Mucosa of rectum (tissue), 2 donors: Measurements from ENCODE around the gene SLC6A8.

Experiments used
- H3K27ac ChIP-seq, 2 donors: one replicate each; pipeline ENCODE4 v1.7.0; 2013; ENCODE audit warnings: inconsistent platforms in 2 of 2, low read depth in 2 of 2, low read length in 2 of 2
- H3K27me3 ChIP-seq, 2 donors: one replicate each; pipeline ENCODE4 v1.7.0; 2013; ENCODE audit warnings: low read length in 2 of 2; ENCODE audit not compliant: control insufficient read depth in 2 of 2, insufficient read depth in 2 of 2
- H3K36me3 ChIP-seq, 2 donors: one replicate each; pipeline ENCODE4 v1.7.0; 2013; ENCODE audit warnings: low read length in 2 of 2; ENCODE audit not compliant: control insufficient read depth in 2 of 2, insufficient read depth in 2 of 2
- H3K4me1 ChIP-seq, 2 donors: one replicate each; pipeline ENCODE4 v1.7.0; 2013; ENCODE audit warnings: low read length in 2 of 2, mild to moderate bottlenecking in 1 of 2; ENCODE audit not compliant: control insufficient read depth in 2 of 2, insufficient read depth in 2 of 2
- H3K4me3 ChIP-seq, 2 donors: one replicate each; pipeline ENCODE4 v1.7.0; 2013; ENCODE audit warnings: low read length in 2 of 2
- H3K9ac ChIP-seq, 2 donors: one replicate each; pipeline ENCODE4 v1.7.0; 2013; ENCODE audit warnings: low read length in 2 of 2, low read depth in 1 of 2, mild to moderate bottlenecking in 1 of 2
- H3K9me3 ChIP-seq, 2 donors: one replicate each; pipeline ENCODE4 v1.7.0; 2013; ENCODE audit warnings: low read length in 2 of 2; ENCODE audit not compliant: control insufficient read depth in 2 of 2
- donor health status: healthy.
- donor health status: Normal muscosa, but diverticular disease.

Gene SLC6A8

DNA sequence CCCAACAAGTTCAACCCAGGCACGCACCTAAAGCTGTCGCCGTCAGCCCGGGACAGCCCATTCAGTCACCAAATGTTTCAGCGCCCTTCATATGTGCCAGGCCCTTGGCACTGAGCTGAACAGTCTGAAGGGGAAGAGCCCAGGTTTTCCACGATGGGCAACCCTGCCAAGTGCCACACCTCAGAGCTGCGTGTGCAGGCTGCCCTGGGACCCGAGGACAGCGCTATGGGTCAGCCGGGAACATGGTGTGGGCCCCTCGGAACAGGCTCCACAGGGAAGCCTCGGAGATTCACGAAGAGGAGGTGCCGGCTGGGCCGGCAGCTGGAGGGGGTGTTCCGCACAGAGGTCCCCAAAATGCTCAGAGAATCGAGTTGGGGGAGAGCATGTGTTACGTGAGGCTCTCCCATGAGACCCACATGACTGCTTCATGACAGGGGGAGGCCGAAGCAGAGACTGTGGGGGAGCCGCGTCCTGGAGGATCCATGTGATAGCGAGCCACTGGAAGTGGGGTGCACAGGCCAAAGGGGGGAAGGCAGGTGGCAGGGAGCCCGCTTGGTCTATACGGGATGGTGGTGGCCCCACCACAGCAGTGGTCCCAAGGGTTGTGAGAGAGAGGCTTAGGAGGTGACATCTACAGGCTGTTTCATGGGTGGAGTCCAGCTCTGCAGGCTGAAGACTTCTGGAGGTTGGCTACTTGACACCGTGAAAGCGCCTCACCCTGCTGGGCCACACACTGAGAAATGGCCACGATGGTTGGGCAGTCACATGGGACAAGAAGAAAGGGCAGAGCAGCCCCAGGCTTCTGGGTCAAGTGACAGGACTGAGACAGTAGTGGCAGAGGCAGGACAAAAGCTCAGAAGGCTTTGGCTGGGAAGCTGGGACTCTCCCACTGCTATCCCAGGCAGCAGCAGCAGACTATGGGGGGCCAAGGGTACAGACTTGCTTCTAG, 22.3 kb downstream of the SLC6A8 start:
- H3K9ac ChIP-seq = no peak overlapping the region
- H3K36me3 ChIP-seq = peaks cover 5 to 27% of the 10 kb centered on the region in 2 donors
- no peaks in the 10 kb centered on the region for H3K27me3 ChIP-seq
- H3K27ac ChIP-seq = no peak overlapping the region
- H3K4me1 ChIP-seq = peaks cover 3 to 8% of the 10 kb centered on the region in 2 donors
- no peaks in the 10 kb centered on the region for H3K9me3 ChIP-seq
- H3K4me3 ChIP-seq = no peak overlapping the region

DNA sequence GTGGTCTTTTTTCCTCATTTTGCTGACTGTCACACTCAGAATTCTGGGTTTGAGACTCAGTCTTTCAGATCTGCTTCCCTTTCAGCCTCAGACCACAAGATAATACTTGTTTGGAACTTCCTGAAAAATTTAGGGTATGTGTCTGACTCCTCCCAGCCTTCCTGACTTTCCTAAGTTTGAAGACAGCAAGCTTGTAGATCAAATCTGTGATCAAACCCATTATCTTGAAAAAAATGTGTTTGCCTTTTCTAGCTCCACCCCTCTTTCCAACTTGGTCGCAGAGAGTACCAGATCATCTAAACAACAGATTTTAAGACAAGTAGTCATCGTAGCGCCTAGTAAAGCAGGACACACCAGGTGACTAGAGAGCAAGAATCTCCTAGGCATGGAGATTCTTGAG, 26.5 kb downstream of the SLC6A8 start:
- Histone ChIP-seq H3K4me3 (no peak overlapping the region), H3K9me3 (no peaks in the 10 kb centered on the region), H3K27ac (no peak overlapping the region), H3K36me3 (peaks cover 11 to 37% of the 10 kb centered on the region in 2 donors), H3K4me1 (peaks cover 0 to under 1% of the 10 kb centered on the region in 2 donors), H3K27me3 (no peaks in the 10 kb centered on the region), H3K9ac (no peak overlapping the region)

DNA sequence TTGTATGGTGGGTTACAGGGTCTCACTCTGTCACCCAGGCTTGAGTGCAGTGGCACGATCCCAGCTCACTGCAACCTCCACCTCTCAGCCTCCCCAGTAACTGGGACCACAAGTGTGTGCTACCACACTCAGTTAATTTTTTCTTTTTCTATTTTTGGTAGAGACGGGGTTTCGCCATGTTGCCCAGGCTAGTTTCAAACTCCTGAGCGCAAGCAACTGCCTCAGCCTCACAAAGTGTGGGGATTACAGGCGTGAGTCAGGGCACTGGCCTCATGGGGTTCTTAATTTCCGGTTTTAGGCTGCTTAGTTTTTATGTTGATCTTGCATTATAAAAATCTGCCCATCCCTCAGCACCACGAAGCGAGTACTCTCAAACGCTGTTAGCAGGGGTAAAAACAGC, 29.7 kb downstream of the SLC6A8 start:
- no peak overlapping the region for H3K4me3 ChIP-seq
- peaks cover 21 to 41% of the 10 kb centered on the region in 2 donors for H3K36me3 ChIP-seq
- H3K9me3 ChIP-seq = no peaks in the 10 kb centered on the region

DNA sequence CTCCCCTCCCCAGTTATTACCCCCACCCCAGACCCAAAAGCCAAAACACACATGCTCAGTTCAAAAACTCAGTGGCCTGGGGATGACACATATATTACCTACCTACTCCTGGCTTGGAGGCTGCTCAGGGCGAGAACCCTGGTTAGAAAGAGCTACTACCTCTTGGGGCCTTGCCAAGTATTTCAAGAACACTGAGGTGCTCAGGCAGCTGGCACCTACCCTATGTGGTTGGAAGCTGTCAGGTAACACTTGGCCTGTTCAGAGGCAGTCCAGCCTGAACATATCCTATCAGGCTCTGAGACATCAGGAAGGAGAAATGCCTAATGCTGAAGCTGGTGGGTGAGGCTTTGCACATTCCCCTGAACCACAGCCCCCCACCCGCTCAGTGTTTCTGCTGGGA, 31.5 kb downstream of the SLC6A8 start:
- H3K27me3 ChIP-seq = no peaks in the 10 kb centered on the region
- H3K27ac ChIP-seq = no peak overlapping the region
- H3K4me1 ChIP-seq = peaks cover 8 to 12% of the 10 kb centered on the region in 2 donors
- H3K9ac ChIP-seq = no peak overlapping the region
- H3K36me3 ChIP-seq = peaks cover 21 to 34% of the 10 kb centered on the region in 2 donors
- H3K4me3 ChIP-seq = no peak overlapping the region
- H3K9me3 ChIP-seq = no peaks in the 10 kb centered on the region

More for the DNA sequence above, 29.7 kb downstream of the SLC6A8 start:
- H3K27ac ChIP-seq = no peak overlapping the region
- H3K9ac ChIP-seq = no peak overlapping the region
- no peaks in the 10 kb centered on the region for H3K27me3 ChIP-seq
- peaks cover under 1 to 3% of the 10 kb centered on the region in 2 donors for H3K4me1 ChIP-seq

DNA sequence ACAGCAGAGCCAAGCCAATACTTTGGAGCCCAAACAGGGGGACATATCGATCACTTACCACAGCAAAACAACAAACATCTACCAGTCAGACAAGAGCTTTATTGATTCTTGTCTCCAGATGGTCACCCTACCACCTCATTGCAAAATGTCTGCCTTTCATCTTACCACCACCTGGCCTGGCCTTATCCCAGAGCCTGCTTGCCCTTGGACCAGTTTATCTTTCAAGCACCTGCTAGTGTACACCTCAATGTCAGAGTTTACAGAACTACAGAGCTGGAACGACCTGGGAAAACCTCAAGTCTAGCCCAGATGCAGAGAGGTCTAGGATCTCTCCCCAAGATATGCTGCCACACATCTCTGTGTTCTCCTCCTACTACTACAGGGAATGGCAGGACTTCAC, 32.0 kb downstream of the SLC6A8 start:
- H3K4me3 ChIP-seq = no peak overlapping the region
- peaks cover 19 to 29% of the 10 kb centered on the region in 2 donors for H3K36me3 ChIP-seq
- H3K9me3 ChIP-seq = no peaks in the 10 kb centered on the region
- peaks cover 8 to 12% of the 10 kb centered on the region in 2 donors for H3K4me1 ChIP-seq
- no peak overlapping the region for H3K27ac ChIP-seq
- no peaks in the 10 kb centered on the region for H3K27me3 ChIP-seq
- H3K9ac ChIP-seq = no peak overlapping the region

GRCh38 chrX:153722704-153723350, 35.1 kb downstream of the SLC6A8 start:
- Histone ChIP-seq H3K9ac (peak overlapping the region; percentile 77 to 79), H3K4me3 (peak overlapping the region; percentile 66 to 74), H3K36me3 (peaks cover 11 to 16% of the 10 kb centered on the region in 2 donors), H3K9me3 (no peaks in the 10 kb centered on the region), H3K27me3 (no peaks in the 10 kb centered on the region), H3K27ac (peak overlapping the region; percentile 87 to 92), H3K4me1 (peaks cover 37% of the 10 kb centered on the region in 2 donors)

GRCh38 chrX:153723351-153724251, 35.9 kb downstream of the SLC6A8 start:
- Histone ChIP-seq H3K4me1 (peaks cover 40 to 42% of the 10 kb centered on the region in 2 donors), H3K27me3 (no peaks in the 10 kb centered on the region), H3K27ac (peak overlapping the region; percentile 87 to 92)

GRCh38 chrX:153724252-153725038, 36.7 kb downstream of the SLC6A8 start, which contains the start of the genes ABCD1 and BCAP31:
TSS of gene ABCD1 (plus strand) at chrX:153724856. CDS start at chrX:153725267, 411 bp downstream.
TSS of gene BCAP31 (minus strand) at chrX:153724387. CDS start at chrX:153723244, 1,143 bp downstream.
- Histone ChIP-seq H3K4me1 (peaks cover 40 to 42% of the 10 kb centered on the region in 2 donors), H3K4me3 (peak within 1 kb of the TSS; percentile 67 to 74), H3K27ac (peak within 1 kb of the TSS; percentile 87 to 92), H3K27me3 (no peaks in the 10 kb centered on the region), H3K36me3 (peaks cover 8 to 13% of the 10 kb centered on the region in 2 donors), H3K9me3 (no peaks in the 10 kb centered on the region), H3K9ac (peak within 1 kb of the TSS; percentile 78 to 79)

More at GRCh38 chrX:153723351-153724251, 35.9 kb downstream of the SLC6A8 start:
- H3K4me3 ChIP-seq = peak overlapping the region; percentile 66 to 74
- H3K9ac ChIP-seq = peak overlapping the region; percentile 77 to 79
- H3K9me3 ChIP-seq = no peaks in the 10 kb centered on the region
- peaks cover 11 to 16% of the 10 kb centered on the region in 2 donors for H3K36me3 ChIP-seq
